HuH-7 (cell line): ENCODE data around the gene KRTCAP3.
A peak's percentile ranks its signal among the peaks of the same experiment; 100 is the strongest.

Source experiments
- DNase-seq: peaks from one replicate; pipeline ENCODE4 v3.0.0; 2011; ENCODE audit warnings: low spot score

KRTCAP3 gene

DNA sequence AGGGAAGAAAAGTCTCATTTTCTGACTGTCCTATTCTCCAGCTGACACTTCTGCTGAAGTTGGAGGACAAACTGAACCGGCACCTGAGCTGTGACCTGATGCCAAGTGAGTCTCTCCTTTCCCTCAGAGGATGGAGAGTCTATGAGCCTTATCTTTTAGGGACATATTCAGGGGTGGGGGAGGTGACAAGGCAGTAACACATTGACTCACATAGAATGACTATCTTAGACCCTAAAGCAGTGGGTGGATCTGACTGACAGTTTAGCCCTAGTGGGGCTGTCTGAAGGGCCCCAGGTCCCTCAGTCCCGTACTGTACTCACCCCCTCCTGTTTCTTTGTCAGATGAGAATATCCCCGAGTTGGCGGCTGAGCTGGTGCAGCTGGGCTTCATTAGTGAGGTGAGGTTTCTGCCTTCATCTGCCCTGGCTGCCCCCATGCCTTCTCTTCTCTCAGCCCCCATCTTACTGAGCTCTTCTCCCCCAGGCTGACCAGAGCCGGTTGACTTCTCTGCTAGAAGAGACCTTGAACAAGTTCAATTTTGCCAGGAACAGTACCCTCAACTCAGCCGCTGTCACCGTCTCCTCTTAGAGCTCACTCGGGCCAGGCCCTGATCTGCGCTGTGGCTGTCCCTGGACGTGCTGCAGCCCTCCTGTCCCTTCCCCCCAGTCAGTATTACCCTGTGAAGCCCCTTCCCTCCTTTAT is 805 bp upstream of the KRTCAP3 start:
- DNase-seq: no peak

DNA sequence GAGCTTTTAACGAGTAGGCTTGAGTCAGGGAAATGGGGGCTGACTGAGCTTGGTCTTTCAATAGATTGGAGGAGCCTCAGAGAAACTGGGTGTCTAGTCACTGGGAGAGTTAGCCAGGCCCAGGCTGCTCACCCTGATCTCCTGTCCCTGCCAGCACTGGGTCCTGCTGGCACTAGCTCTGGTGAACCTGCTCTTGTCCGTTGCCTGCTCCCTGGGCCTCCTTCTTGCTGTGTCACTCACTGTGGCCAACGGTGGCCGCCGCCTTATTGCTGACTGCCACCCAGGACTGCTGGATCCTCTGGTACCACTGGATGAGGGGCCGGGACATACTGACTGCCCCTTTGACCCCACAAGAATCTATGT is 720 bp downstream of the KRTCAP3 start:
- DNase-seq: no peak

DNA sequence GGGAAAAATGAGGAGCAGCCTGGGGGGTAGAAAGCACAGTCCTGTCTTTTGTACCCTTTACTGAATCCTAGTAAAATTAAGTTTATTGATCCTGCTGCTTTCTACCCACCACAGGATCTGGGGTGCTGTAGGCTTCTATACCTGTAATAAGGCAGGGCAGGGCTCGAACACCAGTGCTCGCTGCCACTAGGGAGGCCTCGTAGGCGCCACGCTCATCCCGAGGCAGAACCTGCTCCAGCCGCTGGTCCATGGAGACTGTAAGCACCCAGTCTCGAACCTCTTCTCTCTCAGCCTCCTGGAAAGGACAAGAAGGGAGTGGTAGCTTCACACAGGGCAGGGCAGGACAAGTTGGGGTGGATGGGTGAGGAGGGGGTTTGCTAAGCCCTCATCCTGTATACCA is 3.0 kb downstream of the KRTCAP3 start:
- DNase-seq: no peak

DNA sequence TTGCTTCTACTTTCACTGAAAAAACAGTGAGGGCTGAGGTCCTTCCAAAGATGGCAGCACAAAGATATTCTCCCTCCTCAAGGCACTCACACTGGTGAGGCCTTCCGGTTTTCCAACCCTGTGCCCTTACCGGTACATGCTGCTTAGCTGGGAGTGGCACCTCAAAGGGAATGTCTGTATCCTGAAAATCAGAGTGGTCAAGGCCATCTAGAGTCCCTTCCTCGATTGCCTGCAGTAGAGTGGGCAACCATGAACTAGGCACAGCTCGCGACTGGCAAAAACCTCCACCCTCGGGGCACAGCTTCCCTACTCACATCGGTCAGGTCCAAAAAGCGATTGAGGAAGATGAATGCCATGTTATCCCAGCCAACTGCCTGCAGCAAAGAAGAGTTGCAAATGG is 3.4 kb downstream of the KRTCAP3 start:
- no peak for DNase-seq

DNA sequence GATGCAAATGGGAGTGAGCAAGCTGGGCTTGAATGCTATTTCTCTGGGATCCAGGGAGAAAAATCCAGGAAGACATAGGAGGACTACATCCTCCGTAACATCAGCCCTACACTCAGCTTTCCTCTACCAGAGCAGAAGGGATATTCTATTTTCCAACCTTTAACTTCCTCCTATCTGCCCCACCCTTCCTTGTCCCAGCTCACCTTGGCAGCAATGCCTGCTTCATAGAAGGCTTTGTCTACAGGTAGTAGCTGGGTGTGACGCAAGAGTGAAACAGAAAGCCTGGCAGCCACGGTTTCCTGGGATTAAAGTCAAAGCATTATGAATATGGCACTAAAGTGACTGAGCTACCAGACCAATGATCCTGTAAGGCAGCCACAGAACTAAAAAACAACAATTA is 3.9 kb downstream of the KRTCAP3 start:
- DNase-seq: peak; percentile 32

DNA sequence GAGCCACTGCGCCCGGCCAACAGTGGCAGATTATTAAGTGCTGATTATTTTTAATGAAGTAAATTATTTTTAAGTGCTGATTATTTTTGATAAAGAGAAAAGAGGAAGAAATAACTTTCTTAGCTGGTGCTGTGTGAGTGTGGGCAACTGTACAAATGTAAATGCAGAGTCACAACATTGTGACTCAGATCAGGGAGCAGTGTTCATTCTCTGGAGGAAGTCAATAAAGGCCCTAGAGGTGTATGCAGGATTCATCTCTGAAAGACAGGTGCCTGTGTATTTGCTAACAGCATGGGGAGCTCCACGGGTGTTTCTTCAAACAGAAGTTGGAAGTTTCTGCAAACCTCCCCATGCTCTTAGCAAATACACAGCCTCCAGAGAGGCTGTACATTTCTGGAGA is 6.2 kb downstream of the KRTCAP3 start:
- no peak for DNase-seq

DNA sequence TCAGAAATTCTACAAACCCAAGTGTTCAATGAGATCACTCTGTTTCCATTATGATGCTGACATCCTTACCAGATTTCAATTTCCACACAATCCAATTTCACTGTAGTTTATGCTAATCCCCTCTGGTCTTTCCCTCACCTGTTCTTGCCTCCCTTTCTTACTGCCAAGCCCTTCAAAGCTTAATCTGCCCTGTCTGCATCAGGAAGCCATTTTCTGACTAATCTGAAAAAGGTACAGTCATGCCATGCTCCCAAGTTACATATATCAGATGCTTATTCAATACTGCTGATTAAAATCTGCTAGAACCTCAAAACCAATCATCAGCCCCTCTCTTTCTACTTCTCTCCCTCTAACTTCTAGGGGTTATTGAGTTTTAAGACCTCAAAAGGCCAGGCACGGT is 8.9 kb downstream of the KRTCAP3 start:
- no peak for DNase-seq

DNA sequence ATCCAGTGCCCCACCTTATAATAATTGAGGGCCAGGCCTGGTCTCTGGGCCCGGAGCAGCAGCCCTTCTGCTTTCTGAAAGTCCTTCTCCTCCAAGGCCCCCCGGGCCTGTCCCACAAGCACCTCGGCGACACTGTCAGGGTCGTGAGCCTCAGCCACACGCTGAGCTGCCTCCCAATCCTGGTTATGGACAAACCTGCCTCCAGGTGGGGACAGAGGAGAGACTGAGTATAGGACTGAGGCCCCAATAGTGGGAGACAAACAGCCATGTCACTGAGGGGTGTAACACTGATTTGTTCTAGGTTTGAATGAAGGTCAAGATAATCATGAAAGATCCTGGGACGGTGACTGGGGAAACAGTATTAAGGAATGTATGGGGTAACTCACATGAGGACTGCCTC is 11.8 kb downstream of the KRTCAP3 start:
- DNase-seq: no peak

DNA sequence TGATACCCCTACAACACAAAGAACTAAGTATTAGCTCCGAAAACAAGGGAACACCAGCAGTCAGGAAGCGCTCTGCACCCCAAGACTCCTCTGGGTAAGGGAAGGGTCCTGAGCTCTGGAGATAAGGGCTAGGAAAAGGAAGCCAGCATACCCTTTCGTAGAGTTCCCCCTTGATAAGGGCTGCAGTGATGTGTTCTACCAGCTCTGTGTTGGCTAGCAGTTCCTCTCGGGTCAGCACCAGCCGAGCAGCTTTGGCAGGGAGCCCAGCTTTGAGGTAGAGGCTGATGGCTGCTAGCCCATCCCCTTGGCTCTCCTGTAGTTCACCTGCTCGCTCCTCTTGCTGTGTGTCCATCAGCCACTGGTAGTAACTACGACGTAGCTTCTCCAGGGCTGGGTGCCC is 18.9 kb downstream of the KRTCAP3 start:
- no peak for DNase-seq

DNA sequence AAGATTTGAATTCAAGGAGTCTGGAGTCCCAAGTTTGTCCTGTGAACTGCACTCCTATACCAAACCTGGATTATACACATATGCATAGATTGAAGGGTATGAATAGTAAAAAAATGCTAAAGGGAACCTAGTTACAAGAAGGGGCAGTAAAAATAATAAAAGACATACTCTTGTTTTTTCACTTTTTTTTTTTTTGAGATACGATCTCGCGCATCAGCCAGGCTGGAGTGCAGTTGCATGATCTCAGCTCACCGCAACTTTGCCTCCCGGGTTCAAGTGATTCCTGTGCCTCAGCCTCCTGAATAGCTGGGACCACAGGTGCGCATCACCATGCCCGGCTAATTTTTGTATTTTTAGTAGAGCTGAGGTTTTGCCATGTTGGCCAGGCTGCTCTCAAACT is 22.3 kb downstream of the KRTCAP3 start:
- no peak for DNase-seq

DNA sequence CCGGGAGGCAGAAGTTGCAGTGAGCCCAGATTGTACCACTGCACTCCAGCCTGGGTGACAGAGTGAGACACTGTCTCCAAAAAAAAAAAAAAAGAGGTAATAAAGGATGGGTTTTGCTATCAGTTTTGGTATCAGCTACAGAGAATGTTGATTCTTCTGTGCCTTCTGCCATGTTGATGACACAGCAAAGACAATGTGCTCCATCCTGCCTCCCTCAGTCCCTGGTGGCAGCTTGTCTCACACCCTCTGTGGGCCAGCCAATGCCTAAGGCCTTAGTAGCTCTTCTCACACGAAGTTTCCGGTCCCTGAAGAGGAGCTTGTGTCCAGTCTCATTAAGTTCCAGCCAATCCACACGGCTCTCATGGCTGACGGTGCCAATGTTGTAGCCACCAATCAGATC is 29.8 kb downstream of the KRTCAP3 start:
- DNase-seq: no peak

DNA sequence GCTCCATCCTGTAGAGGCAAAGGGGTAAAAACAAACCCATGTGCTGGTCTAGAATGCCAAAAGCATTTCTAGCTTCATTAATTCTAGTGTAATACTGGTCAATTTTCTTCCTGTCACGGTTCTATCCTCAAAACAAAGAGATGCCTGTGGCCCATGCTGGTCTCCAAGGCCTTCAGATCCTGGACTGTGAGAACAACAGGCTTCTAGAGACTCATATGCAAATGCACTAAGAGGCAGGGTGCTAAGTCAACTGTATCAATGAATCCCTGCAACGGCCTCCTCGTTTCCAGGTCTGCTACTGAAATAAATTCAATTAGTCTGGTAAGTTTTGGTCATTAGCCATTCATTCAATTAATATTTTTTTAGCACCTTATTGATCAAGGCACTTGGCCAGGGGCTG is 43.3 kb downstream of the KRTCAP3 start:
- no peak for DNase-seq

DNA sequence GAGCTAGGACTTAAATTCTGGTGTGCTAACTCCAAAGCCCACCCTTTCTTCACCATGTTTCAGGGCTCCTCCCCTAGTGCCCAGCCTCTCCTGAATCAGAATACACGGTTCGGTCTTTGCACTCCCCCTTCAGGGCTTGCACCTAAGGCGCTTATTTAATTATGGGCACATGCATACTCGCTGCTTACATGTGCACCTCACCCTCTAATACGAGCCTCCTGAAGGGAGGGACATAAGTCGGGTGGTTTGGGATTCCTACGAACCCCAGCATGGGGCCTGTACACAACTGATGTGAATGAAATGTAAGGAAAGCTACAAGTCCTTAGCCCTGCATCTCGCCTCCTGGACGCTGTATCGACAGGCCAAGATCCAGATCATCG is 46.9 kb downstream of the KRTCAP3 start:
- DNase-seq: no peak

DNA sequence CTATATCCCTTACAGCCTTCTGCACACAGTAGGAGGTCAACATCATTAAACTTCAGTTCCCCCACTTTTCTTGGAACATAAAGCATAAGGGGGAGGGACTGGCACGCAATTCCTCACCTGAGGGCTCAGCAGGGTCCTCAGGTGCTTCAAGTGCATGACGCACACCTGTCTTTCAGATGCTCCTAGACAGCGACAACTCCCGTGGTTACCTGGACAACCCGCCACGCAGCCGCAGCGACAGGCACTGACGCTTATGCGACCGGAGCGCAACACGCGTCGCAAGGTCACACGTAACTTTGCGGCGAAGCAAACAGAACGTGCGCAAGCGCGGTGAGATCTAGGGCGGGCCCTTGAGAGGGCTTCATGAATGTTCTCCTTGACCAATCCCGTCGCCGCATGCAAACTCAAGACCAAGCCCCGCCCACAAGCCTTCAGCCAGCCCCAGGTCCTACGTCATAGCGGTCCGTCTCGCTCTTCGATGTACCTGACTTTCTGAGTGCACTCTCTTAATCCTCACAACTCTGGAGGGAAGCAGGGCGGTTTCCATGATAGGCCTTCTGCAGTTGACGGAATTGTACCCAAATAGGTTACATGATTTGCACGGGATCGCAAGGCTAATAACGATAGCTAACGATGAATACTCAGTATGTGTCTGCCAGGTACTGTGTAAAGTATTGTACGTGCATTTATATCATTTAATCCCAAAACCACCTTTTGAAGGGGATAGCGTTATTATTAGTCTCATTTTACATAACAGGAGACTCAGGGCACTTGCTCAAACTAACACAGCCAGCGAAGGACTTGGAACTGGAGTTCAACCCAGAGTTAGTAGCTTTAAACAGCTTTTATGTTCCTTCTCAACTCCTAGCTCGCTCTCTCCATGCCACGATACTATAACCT is 47.6 kb downstream of the KRTCAP3 start, which contains the start of gene IFT172:
Gene IFT172, minus strand, starts transcription at position 246 of the 900 bp plus-strand sequence. Its CDS starts 90 bp downstream, at position 156.
- peak; percentile 94 for DNase-seq

DNA sequence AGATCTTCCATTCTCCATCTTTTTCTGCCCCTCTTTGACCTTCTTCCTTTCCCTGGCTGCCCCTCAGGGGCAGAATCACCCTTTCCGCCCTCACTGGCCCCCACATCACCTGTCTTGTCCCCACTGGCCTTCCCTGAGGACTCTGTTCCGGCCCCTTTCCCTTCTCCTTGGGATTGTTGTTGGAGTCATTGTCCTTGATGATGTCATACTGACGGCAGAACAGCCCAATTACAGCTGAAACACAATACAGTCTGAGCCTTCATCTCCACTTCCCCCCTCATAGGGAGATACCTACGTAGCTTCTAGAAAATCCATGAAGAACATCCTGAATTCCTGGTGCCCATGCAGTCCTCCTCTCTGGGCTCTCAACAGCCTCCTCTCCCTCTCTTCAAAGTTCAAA is 50.4 kb downstream of the KRTCAP3 start:
- DNase-seq: no peak

DNA sequence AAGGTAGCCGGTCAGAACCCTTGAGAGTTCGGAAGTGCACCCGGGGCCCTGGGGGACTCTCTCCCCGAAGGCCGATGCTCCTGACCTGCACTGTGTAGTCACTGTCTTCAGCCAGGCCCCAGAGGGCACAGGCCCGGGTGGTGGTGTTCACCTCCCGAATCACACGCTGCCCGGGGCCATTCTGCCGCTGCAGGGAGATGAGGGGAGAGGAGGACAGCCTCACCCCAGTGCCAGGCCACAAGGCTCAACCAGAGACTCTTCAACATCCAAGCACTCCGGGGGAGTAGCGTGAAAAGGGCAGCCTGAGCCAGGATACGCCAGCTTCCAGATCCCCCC is 51.7 kb downstream of the KRTCAP3 start:
- no peak for DNase-seq
